Measurements from ENCODE around the gene EHD1.

EHD1 gene

DNA sequence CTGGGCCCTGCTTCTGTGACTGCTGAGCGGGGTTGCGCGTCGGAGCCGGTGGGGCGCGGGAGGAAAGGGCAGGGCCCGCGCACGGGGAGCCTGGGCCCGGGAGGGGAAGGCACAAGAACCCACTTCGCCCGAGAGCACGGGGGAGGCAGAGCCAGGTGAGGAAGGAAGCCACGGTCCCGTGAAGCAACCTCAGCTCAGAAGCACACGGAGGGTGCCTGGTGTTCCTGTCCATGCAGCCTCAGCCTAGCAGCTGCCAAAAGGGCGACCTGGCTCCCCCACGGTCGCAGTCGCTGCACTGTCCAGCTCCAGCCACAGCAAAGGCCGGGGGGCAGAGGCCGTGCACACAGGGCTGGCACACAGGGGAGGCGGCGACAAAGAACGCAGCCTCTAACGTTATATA lies 24.7 kb downstream of the EHD1 start:
- Histone ChIP-seq H3K9ac (ENCODE audit: low read length) (peak overlapping the region; percentile 67), H3F3A (ENCODE audit: insufficient read depth) (peaks cover 62% of the 10 kb centered on the region), H3K9me2 (replicated peaks; ENCODE audit: insufficient read depth, low read length) (no peaks in the 10 kb centered on the region), H3K27me3 (ENCODE audit: low read length) (no peaks in the 10 kb centered on the region), H3K79me2 (ENCODE audit: insufficient read depth, low read length) (peaks cover 18% of the 10 kb centered on the region), H3K4me2 (ENCODE audit: low read depth, low read length, poor library complexity, severe bottlenecking) (peak overlapping the region; percentile 94), H2AFZ (ENCODE audit: low read depth, low read length, severe bottlenecking) (no peak overlapping the region), H3K36me3 (ENCODE audit: low read length) (peaks cover 8% of the 10 kb centered on the region; the same call in 1 of the 2 replicates), H3K4me3 (ENCODE audit: insufficient read depth, low read length, poor library complexity, severe bottlenecking) (peak overlapping the region; percentile 20), H3K9me3 (ENCODE audit: insufficient read depth, low read length) (no peaks in the 10 kb centered on the region), H4K20me1 (ENCODE audit: low read depth, low read length) (no peaks in the 10 kb centered on the region), H3K27ac (ENCODE audit: low read depth, low read length) (peak overlapping the region; percentile 100)
- TF ChIP-seq, protein P1, sequence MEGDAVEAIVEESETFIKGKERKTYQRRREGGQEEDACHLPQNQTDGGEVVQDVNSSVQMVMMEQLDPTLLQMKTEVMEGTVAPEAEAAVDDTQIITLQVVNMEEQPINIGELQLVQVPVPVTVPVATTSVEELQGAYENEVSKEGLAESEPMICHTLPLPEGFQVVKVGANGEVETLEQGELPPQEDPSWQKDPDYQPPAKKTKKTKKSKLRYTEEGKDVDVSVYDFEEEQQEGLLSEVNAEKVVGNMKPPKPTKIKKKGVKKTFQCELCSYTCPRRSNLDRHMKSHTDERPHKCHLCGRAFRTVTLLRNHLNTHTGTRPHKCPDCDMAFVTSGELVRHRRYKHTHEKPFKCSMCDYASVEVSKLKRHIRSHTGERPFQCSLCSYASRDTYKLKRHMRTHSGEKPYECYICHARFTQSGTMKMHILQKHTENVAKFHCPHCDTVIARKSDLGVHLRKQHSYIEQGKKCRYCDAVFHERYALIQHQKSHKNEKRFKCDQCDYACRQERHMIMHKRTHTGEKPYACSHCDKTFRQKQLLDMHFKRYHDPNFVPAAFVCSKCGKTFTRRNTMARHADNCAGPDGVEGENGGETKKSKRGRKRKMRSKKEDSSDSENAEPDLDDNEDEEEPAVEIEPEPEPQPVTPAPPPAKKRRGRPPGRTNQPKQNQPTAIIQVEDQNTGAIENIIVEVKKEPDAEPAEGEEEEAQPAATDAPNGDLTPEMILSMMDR (IDR thresholded peaks at IDR 0.05; ENCODE audit: insufficient read depth, low read length, poor library complexity, severe bottlenecking): no peak
- no peak for TF ChIP-seq EZH2phosphoT487 (conservative IDR thresholded peaks at IDR 0.05; ENCODE audit: low read length)

GRCh38 chr11:64852804-64853509 lies 25.5 kb downstream of the EHD1 start:
- H3K79me2 ChIP-seq (ENCODE audit: insufficient read depth, low read length): peaks cover 12% of the 10 kb centered on the region; the same call in 1 of the 2 replicates
- peaks cover 3% of the 10 kb centered on the region; the same call in 1 of the 2 replicates for H3K36me3 ChIP-seq (ENCODE audit: low read length)
- peak overlapping the region; percentile 20 for H3K4me3 ChIP-seq (ENCODE audit: insufficient read depth, low read length, poor library complexity, severe bottlenecking)
- no peak overlapping the region for H2AFZ ChIP-seq (ENCODE audit: low read depth, low read length, severe bottlenecking)
- no peaks in the 10 kb centered on the region for H3K9me3 ChIP-seq (ENCODE audit: insufficient read depth, low read length)
- peak overlapping the region; percentile 94 for H3K4me2 ChIP-seq (ENCODE audit: low read depth, low read length, poor library complexity, severe bottlenecking)
- peaks cover 64% of the 10 kb centered on the region for H3F3A ChIP-seq (ENCODE audit: insufficient read depth)
- H4K20me1 ChIP-seq (ENCODE audit: low read depth, low read length): no peaks in the 10 kb centered on the region
- TF ChIP-seq, protein P1 (IDR thresholded peaks at IDR 0.05; ENCODE audit: insufficient read depth, low read length, poor library complexity, severe bottlenecking): no peak
- no peak for TF ChIP-seq EZH2phosphoT487 (conservative IDR thresholded peaks at IDR 0.05; ENCODE audit: low read length)
- H3K27ac ChIP-seq (ENCODE audit: low read depth, low read length): peak overlapping the region; percentile 100
- H3K9me2 ChIP-seq (replicated peaks; ENCODE audit: insufficient read depth, low read length): no peaks in the 10 kb centered on the region
- H3K27me3 ChIP-seq (ENCODE audit: low read length): no peaks in the 10 kb centered on the region
- peak overlapping the region; percentile 67 for H3K9ac ChIP-seq (ENCODE audit: low read length)

DNA sequence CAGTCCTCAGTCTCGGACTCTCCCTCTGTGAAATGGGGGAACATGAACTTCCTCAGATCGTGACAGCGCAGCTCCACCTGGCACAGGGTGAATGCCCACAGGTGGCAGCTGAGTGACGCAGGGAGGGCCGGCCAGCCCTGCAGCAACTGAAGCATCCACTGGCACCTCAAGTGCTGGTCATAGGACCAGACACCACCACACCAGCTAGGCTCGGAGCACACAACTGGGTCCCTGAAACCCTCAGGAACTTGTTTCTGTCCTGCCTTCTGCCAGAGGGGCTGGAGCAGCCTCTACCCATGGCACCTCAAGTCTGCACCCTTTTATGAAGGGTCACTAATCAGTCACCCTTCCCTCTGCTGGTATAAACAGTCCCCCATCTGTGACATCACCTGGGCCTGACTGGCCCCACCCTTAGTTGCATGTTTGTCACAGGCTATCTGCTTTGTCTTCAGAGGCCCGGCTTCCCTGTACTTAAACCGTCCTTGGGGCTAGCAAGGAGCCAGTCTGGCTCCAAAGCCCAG lies 26.5 kb downstream of the EHD1 start:
- H3K27ac ChIP-seq (ENCODE audit: low read depth, low read length): peak overlapping the region; percentile 100
- H2AFZ ChIP-seq (ENCODE audit: low read depth, low read length, severe bottlenecking): no peak overlapping the region
- H3K36me3 ChIP-seq (ENCODE audit: low read length): peaks cover 3% of the 10 kb centered on the region; the same call in 1 of the 2 replicates
- no peaks in the 10 kb centered on the region for H3K27me3 ChIP-seq (ENCODE audit: low read length)
- peak overlapping the region; percentile 94 for H3K4me2 ChIP-seq (ENCODE audit: low read depth, low read length, poor library complexity, severe bottlenecking)
- H3K4me3 ChIP-seq (ENCODE audit: insufficient read depth, low read length, poor library complexity, severe bottlenecking): peak overlapping the region; percentile 25
- TF ChIP-seq, protein P1 (IDR thresholded peaks at IDR 0.05; ENCODE audit: insufficient read depth, low read length, poor library complexity, severe bottlenecking): no peak
- no peak for TF ChIP-seq EZH2phosphoT487 (conservative IDR thresholded peaks at IDR 0.05; ENCODE audit: low read length)
- H3F3A ChIP-seq (ENCODE audit: insufficient read depth): peaks cover 71% of the 10 kb centered on the region
- H3K9me2 ChIP-seq (replicated peaks; ENCODE audit: insufficient read depth, low read length): no peaks in the 10 kb centered on the region
- H3K79me2 ChIP-seq (ENCODE audit: insufficient read depth, low read length): peaks cover 5% of the 10 kb centered on the region; the same call in 1 of the 2 replicates
- peak overlapping the region; percentile 67 for H3K9ac ChIP-seq (ENCODE audit: low read length)
- no peaks in the 10 kb centered on the region for H3K9me3 ChIP-seq (ENCODE audit: insufficient read depth, low read length)
- no peaks in the 10 kb centered on the region for H4K20me1 ChIP-seq (ENCODE audit: low read depth, low read length)

All from SU-DHL-6 (cell line).